GM23338 (cell line): ENCODE data around the gene VGLL4. TPM values are rescaled to one million over a fixed set of nuclear protein-coding genes. Genes with fewer than 3 reads are reported as not detected.
A peak's percentile ranks its signal among the peaks of the same experiment; 100 is the strongest.

ENCODE experiments used
- ATAC-seq: fragments of 200-7000 bp; cut with Tn5 transposase; 3 replicates; pipeline ENCODE4 v1.9.1; 2020
- DNase-seq: peaks from one replicate; pipeline ENCODE4 v3.0.0-alpha.2; 2015; ENCODE audit warnings: low spot score
- H2AFZ ChIP-seq: fragments of 200-600 bp; sonication (generic); 2 replicates; pipeline ENCODE4 v1.8.0; 2016; ENCODE audit warnings: antibody characterized with exemption, mild to moderate bottlenecking, moderate library complexity
- H3F3A ChIP-seq: fragments of 200-600 bp; sonication (generic); replicated peaks from 2 replicates; pipeline ENCODE4 v1.8.0; 2017; ENCODE audit warnings: antibody characterized with exemption, mixed run types, low read depth
- H3K27ac ChIP-seq: fragments of 200-600 bp; sonication (generic); 2 replicates; pipeline ENCODE4 v1.6.1; 2016; ENCODE audit warnings: low read depth
- H3K27me3 ChIP-seq: fragments of 200-600 bp; sonication (generic); 2 replicates; pipeline ENCODE4 v1.8.0; 2016; ENCODE audit warnings: mild to moderate bottlenecking, mixed run types, moderate library complexity; ENCODE audit not compliant: insufficient read depth
- H3K36me3 ChIP-seq: fragments of 200-600 bp; sonication (generic); 2 replicates; pipeline ENCODE4 v1.8.0; 2016; ENCODE audit warnings: mild to moderate bottlenecking; ENCODE audit not compliant: insufficient read depth
- H3K4me1 ChIP-seq: fragments of 200-600 bp; sonication (generic); 2 replicates; pipeline ENCODE4 v1.8.0; 2016; ENCODE audit warnings: mild to moderate bottlenecking, moderate library complexity; ENCODE audit not compliant: insufficient read depth
- H3K4me2 ChIP-seq: fragments of 200-600 bp; sonication (generic); 2 replicates; pipeline ENCODE4 v1.7.1; 2017; ENCODE audit warnings: mixed run types
- H3K4me3 ChIP-seq: fragments of 200-600 bp; sonication (generic); 2 replicates; pipeline ENCODE4 v1.6.1; 2016; ENCODE audit warnings: mixed run types
- H3K79me2 ChIP-seq: fragments of 200-600 bp; sonication (generic); replicated peaks from 2 replicates; pipeline ENCODE4 v1.8.0; 2017; ENCODE audit warnings: mild to moderate bottlenecking; ENCODE audit not compliant: insufficient read depth
- H3K9me2 ChIP-seq: fragments of 200-600 bp; sonication (generic); 2 replicates; pipeline ENCODE4 v1.8.0; 2017; ENCODE audit not compliant: insufficient read depth
- H4K20me1 ChIP-seq: fragments of 200-600 bp; sonication (generic); replicated peaks from 2 replicates; pipeline ENCODE4 v1.8.0; 2017; ENCODE audit warnings: mild to moderate bottlenecking; ENCODE audit not compliant: insufficient read depth
- H3K27ac Mint-ChIP-seq: 2 replicates; pipeline ENCODE4 v1.8.0; 2020; ENCODE audit warnings: inconsistent platforms, mild to moderate bottlenecking, moderate library complexity, mixed read lengths
- H3K27me3 Mint-ChIP-seq: 3 replicates; pipeline ENCODE4 v1.8.0; 2022; ENCODE audit warnings: low read depth, mild to moderate bottlenecking, moderate library complexity, mixed read lengths, inconsistent platforms; ENCODE audit not compliant: insufficient read depth, poor library complexity
- H3K36me3 Mint-ChIP-seq: 3 replicates; pipeline ENCODE4 v1.8.0; 2021; ENCODE audit warnings: low read depth, mild to moderate bottlenecking, inconsistent platforms, moderate library complexity, mixed read lengths
- H3K4me1 Mint-ChIP-seq: 3 replicates; pipeline ENCODE4 v1.8.0; 2020; ENCODE audit warnings: mild to moderate bottlenecking, inconsistent platforms, mixed read lengths
- H3K4me3 Mint-ChIP-seq: 3 replicates; pipeline ENCODE4 v1.8.0; 2021; ENCODE audit warnings: moderate library complexity, mild to moderate bottlenecking, inconsistent platforms, mixed read lengths
- H3K9me3 Mint-ChIP-seq: 3 replicates; pipeline ENCODE4 v1.8.0; 2020; ENCODE audit warnings: moderate library complexity, mild to moderate bottlenecking, inconsistent platforms, mixed read lengths
- CREB1 ChIP-seq: fragments of 250-450 bp; sonication (Bioruptor Pico); IDR thresholded peaks from 2 replicates; pipeline ENCODE4 v1.5.0; 2020; ENCODE audit warnings: low read depth, mild to moderate bottlenecking, moderate library complexity
- ETS1 ChIP-seq: IDR thresholded peaks from 2 replicates; pipeline ENCODE4 v1.6.1; 2016; ENCODE audit warnings: antibody characterized with exemption
- EZH2 ChIP-seq: fragments of 200-600 bp; sonication (generic); IDR thresholded peaks from one replicate; pipeline ENCODE4 v1.8.0; 2017; ENCODE audit warnings: antibody characterized with exemption, mild to moderate bottlenecking, low read depth; ENCODE audit not compliant: unreplicated experiment
- EZH2phosphoT487 ChIP-seq: fragments of 200-600 bp; sonication (generic); IDR thresholded peaks from one replicate; pipeline ENCODE4 v1.8.1; 2018; ENCODE audit warnings: antibody characterized with exemption; ENCODE audit not compliant: unreplicated experiment
- JUNB ChIP-seq: IDR thresholded peaks from one replicate; pipeline ENCODE4 v1.6.1; 2016; ENCODE audit warnings: antibody characterized with exemption; ENCODE audit not compliant: unreplicated experiment
- NANOG ChIP-seq: IDR thresholded peaks from 2 replicates; pipeline ENCODE4 v1.6.1; 2016; ENCODE audit warnings: antibody characterized with exemption, borderline replicate concordance
- POLR2AphosphoS5 ChIP-seq: IDR thresholded peaks from 2 replicates; pipeline ENCODE4 v1.6.1; 2016; ENCODE audit warnings: antibody characterized with exemption, low read depth
- REST ChIP-seq: IDR thresholded peaks from one replicate; pipeline ENCODE4 v1.6.1; 2018; ENCODE audit warnings: antibody characterized with exemption; ENCODE audit not compliant: unreplicated experiment
- STAT1 ChIP-seq: IDR thresholded peaks from one replicate; pipeline ENCODE4 v1.6.1; 2016; ENCODE audit warnings: antibody characterized with exemption; ENCODE audit not compliant: unreplicated experiment
- ZNF114 ChIP-seq: fragments of 250-450 bp; sonication (Bioruptor Pico); IDR thresholded peaks from 2 replicates; pipeline ENCODE4 v1.5.0; 2020; ENCODE audit warnings: mild to moderate bottlenecking, moderate library complexity
- ZNF331 ChIP-seq: fragments of 250-450 bp; sonication (Bioruptor Pico); IDR thresholded peaks from 2 replicates; pipeline ENCODE4 v1.5.0; 2020; ENCODE audit warnings: low read depth, mild to moderate bottlenecking, moderate library complexity
- polyA plus RNA-seq: library from polyadenylated mRNA; unstranded; fragments of >200 nt; fragmentation: Nextera tagmentation; extraction: Ambion mirVana; gene quantifications from 2 replicates; pipeline ENCODE4 v1.2.1, GENCODE V29; 2016
- total RNA-seq: library from RNA; depleted of rRNA; stranded (reverse); fragments of >200 nt; shearing (Covaris generic); gene quantifications from 2 replicates; pipeline ENCODE4 v1.2.3, GENCODE V29; 2014
- TF ChIP-seq, protein P1 (sequence below): fragments of 250-450 bp; sonication (Bioruptor Pico); IDR thresholded peaks from 2 replicates; pipeline ENCODE4 v1.5.0; 2020; ENCODE audit warnings: mild to moderate bottlenecking, moderate library complexity
- TF ChIP-seq, protein P2 (sequence below), 2 experiments: fragments of 200-600 bp in 1 of 2; sonication (generic) in 1 of 2; conservative IDR thresholded peaks; 2 replicates each; pipeline versions ENCODE4 v1.5.1 to v1.6.1; 2016 to 2017; ENCODE audit warnings: antibody characterized with exemption in 2 of 2, low read depth in 2 of 2, mild to moderate bottlenecking in 2 of 2, moderate library complexity in 1 of 2

VGLL4 gene
- total and polyA plus RNA-seq, 2 experiments from 2014 or later: 20.8 to 45.9 TPM

DNA sequence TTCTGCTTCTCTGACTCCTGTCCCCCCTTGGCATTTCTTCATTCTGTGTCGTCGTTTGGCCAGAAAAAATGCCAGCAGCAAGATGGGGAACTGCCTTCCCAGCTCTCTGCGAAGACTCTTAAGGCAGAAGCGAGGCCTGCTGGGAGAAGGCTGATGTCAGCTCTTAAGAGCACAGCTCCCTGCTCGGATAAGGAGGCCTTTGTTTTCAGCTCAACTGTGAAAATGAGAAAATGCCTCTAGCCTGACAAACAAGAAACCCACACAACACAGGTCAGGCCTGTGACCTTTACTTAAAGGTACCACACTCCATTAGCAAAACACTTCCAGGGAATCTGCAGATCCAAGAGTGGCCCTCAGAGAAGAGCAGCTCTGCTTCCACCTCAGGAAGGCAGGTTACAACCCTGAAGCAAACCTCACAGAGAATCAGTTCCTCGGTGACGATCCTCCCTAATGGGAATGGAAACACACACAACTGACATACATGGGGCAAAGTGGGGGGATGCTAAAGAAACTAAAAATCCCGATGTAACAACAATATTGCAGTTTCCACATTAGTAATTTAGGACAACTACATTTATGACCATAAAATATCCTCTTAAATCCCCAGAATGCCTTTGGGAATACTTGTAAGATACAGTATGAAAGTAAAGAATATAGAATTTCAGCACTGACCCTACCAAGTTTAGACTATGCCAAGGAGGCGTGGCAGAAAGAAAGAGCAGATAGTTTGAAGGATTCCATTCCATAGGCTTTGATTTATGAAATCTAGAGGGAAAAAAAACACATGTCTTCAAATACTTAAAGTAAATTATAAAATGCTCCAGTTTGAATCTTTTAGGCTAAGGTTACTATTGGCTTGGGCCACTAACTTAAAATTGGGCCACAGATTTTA is 52.1 kb downstream of the VGLL4 start:
- Mint-ChIP-seq H3K4me1 (peaks cover 64% of the 10 kb centered on the region), H3K4me3 (peak overlapping the region; percentile 35; the same call in 2 of the 3 replicates), H3K27me3 (peaks cover 9% of the 10 kb centered on the region), H3K9me3 (no peaks in the 10 kb centered on the region; the same call in 1 of the 3 replicates), H3K27ac (peak overlapping the region; percentile 93), H3K36me3 (peaks cover 16% of the 10 kb centered on the region)
- no peaks in the 10 kb centered on the region for H3K36me3 ChIP-seq
- peaks cover 89% of the 10 kb centered on the region for H3K79me2 ChIP-seq
- H3K27me3 ChIP-seq: no peaks in the 10 kb centered on the region
- no peak overlapping the region for H2AFZ ChIP-seq
- ATAC-seq: peak; percentile 84
- H3K4me1 ChIP-seq: peaks cover 44% of the 10 kb centered on the region
- H4K20me1 ChIP-seq: peaks cover 22% of the 10 kb centered on the region; the same call in 1 of the 2 replicates
- H3K9me2 ChIP-seq: no peaks in the 10 kb centered on the region
- H3K4me2 ChIP-seq: peak overlapping the region; percentile 65; the same call in 1 of the 2 replicates
- TF ChIP-seq, protein P1, sequence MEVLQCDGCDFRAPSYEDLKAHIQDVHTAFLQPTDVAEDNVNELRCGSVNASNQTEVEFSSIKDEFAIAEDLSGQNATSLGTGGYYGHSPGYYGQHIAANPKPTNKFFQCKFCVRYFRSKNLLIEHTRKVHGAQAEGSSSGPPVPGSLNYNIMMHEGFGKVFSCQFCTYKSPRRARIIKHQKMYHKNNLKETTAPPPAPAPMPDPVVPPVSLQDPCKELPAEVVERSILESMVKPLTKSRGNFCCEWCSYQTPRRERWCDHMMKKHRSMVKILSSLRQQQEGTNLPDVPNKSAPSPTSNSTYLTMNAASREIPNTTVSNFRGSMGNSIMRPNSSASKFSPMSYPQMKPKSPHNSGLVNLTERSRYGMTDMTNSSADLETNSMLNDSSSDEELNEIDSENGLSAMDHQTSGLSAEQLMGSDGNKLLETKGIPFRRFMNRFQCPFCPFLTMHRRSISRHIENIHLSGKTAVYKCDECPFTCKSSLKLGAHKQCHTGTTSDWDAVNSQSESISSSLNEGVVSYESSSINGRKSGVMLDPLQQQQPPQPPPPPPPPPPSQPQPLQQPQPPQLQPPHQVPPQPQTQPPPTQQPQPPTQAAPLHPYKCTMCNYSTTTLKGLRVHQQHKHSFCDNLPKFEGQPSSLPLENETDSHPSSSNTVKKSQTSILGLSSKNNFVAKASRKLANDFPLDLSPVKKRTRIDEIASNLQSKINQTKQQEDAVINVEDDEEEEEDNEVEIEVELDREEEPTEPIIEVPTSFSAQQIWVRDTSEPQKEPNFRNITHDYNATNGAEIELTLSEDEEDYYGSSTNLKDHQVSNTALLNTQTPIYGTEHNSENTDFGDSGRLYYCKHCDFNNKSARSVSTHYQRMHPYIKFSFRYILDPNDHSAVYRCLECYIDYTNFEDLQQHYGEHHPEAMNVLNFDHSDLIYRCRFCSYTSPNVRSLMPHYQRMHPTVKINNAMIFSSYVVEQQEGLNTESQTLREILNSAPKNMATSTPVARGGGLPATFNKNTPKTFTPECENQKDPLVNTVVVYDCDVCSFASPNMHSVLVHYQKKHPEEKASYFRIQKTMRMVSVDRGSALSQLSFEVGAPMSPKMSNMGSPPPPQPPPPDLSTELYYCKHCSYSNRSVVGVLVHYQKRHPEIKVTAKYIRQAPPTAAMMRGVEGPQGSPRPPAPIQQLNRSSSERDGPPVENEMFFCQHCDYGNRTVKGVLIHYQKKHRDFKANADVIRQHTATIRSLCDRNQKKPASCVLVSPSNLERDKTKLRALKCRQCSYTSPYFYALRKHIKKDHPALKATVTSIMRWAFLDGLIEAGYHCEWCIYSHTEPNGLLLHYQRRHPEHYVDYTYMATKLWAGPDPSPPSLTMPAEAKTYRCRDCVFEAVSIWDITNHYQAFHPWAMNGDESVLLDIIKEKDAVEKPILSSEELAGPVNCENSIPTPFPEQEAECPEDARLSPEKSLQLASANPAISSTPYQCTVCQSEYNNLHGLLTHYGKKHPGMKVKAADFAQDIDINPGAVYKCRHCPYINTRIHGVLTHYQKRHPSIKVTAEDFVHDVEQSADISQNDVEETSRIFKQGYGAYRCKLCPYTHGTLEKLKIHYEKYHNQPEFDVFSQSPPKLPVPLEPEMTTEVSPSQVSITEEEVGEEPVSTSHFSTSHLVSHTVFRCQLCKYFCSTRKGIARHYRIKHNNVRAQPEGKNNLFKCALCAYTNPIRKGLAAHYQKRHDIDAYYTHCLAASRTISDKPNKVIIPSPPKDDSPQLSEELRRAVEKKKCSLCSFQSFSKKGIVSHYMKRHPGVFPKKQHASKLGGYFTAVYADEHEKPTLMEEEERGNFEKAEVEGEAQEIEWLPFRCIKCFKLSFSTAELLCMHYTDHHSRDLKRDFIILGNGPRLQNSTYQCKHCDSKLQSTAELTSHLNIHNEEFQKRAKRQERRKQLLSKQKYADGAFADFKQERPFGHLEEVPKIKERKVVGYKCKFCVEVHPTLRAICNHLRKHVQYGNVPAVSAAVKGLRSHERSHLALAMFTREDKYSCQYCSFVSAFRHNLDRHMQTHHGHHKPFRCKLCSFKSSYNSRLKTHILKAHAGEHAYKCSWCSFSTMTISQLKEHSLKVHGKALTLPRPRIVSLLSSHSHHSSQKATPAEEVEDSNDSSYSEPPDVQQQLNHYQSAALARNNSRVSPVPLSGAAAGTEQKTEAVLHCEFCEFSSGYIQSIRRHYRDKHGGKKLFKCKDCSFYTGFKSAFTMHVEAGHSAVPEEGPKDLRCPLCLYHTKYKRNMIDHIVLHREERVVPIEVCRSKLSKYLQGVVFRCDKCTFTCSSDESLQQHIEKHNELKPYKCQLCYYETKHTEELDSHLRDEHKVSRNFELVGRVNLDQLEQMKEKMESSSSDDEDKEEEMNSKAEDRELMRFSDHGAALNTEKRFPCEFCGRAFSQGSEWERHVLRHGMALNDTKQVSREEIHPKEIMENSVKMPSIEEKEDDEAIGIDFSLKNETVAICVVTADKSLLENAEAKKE (CRISPR knock-in tag): no peak
- TF ChIP-seq ZNF114 (no peak), ETS1 (no peak), REST (no peak), ZNF331 (CRISPR knock-in tag) (no peak), EZH2 (no peak), STAT1 (no peak), NANOG (no peak), CREB1 (CRISPR knock-in tag) (no peak), EZH2phosphoT487 (no peak), POLR2AphosphoS5 (no peak), JUNB (no peak)
- TF ChIP-seq, protein P2, sequence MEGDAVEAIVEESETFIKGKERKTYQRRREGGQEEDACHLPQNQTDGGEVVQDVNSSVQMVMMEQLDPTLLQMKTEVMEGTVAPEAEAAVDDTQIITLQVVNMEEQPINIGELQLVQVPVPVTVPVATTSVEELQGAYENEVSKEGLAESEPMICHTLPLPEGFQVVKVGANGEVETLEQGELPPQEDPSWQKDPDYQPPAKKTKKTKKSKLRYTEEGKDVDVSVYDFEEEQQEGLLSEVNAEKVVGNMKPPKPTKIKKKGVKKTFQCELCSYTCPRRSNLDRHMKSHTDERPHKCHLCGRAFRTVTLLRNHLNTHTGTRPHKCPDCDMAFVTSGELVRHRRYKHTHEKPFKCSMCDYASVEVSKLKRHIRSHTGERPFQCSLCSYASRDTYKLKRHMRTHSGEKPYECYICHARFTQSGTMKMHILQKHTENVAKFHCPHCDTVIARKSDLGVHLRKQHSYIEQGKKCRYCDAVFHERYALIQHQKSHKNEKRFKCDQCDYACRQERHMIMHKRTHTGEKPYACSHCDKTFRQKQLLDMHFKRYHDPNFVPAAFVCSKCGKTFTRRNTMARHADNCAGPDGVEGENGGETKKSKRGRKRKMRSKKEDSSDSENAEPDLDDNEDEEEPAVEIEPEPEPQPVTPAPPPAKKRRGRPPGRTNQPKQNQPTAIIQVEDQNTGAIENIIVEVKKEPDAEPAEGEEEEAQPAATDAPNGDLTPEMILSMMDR (conservative IDR thresholded peaks at IDR 0.05; ENCODE audit: low read depth in 2 of 2): no peak
- H3K4me3 ChIP-seq: 0 out of 2 replicates have a peak overlapping the region, but pooled peaks have one; percentile 8
- peak; percentile 69 for DNase-seq
- H3F3A ChIP-seq: no peaks in the 10 kb centered on the region
- H3K27ac ChIP-seq: peak overlapping the region; percentile 86
